GM21515 (cell line): ENCODE measurements around the gene OXGR1.

Experiments used
- ATAC-seq: cut with Tn5 transposase; IDR thresholded peaks from one replicate; pipeline ENCODE4 v1.9.1; 2021; ENCODE audit not compliant: unreplicated experiment

OXGR1 gene

GRCh38 chr13:96966415-96967102 lies 27.7 kb downstream of the OXGR1 start:
- ATAC-seq: no peak

- ATAC-seq: no peak
Observed at GRCh38 chr13:96963786-96964475, 30.3 kb downstream of the OXGR1 start.

- no peak for ATAC-seq
Observed at GRCh38 chr13:96960379-96960778, 33.9 kb downstream of the OXGR1 start.

- no peak for ATAC-seq
Observed at GRCh38 chr13:96958286-96958891, 35.9 kb downstream of the OXGR1 start.

- no peak for ATAC-seq
Observed at GRCh38 chr13:96952595-96952994, 41.7 kb downstream of the OXGR1 start.

GRCh38 chr13:96948127-96948526 lies 46.1 kb downstream of the OXGR1 start:
- no peak for ATAC-seq

GRCh38 chr13:96947343-96947910 lies 46.8 kb downstream of the OXGR1 start:
- ATAC-seq: no peak

GRCh38 chr13:96946709-96947311 lies 47.5 kb downstream of the OXGR1 start:
- no peak for ATAC-seq

- ATAC-seq: no peak
Observed at GRCh38 chr13:96940961-96941360, 53.3 kb downstream of the OXGR1 start.

- ATAC-seq: no peak
Observed at GRCh38 chr13:96935901-96936300, 58.4 kb downstream of the OXGR1 start.
